HFF-Myc (cell line): ENCODE results near the gene XPR1.

Experiments used
- DNase-seq: peaks from one replicate; pipeline ENCODE4 v3.0.0-alpha.2; 2011; ENCODE audit warnings: low read depth; ENCODE audit errors: extremely low read depth
- H3K4me3 ChIP-seq: replicated peaks from 2 replicates; pipeline ENCODE4 v1.5.1; 2011; ENCODE audit warnings: low read depth, mild to moderate bottlenecking, control low read depth, low read length
- TF ChIP-seq, protein P1 (sequence below): IDR thresholded peaks from 2 replicates; pipeline ENCODE4 v1.5.1; 2012; ENCODE audit warnings: mild to moderate bottlenecking, low read depth, low read length, control low read depth; ENCODE audit errors: missing control alignments

The XPR1 gene

DNA sequence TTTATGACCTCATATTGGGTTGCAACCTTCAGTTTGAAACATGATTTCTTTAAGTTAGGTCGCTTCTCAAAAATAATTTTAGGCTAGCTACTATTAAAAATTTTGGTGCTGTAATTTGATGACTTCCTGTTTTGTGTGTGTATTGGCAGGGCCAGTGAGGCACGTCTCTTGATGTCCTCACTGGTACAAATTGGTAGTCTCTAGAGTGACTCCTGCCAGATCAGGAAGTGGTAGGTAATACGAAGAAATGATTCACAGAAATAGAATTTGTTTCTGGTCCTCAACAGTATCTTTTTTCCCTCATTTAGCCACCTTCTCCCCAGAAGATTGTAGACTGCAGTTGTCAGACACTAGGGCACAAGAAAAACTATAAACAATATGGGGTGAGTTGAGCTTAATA lies 160.0 kb downstream of the XPR1 start:
- TF ChIP-seq, protein P1, sequence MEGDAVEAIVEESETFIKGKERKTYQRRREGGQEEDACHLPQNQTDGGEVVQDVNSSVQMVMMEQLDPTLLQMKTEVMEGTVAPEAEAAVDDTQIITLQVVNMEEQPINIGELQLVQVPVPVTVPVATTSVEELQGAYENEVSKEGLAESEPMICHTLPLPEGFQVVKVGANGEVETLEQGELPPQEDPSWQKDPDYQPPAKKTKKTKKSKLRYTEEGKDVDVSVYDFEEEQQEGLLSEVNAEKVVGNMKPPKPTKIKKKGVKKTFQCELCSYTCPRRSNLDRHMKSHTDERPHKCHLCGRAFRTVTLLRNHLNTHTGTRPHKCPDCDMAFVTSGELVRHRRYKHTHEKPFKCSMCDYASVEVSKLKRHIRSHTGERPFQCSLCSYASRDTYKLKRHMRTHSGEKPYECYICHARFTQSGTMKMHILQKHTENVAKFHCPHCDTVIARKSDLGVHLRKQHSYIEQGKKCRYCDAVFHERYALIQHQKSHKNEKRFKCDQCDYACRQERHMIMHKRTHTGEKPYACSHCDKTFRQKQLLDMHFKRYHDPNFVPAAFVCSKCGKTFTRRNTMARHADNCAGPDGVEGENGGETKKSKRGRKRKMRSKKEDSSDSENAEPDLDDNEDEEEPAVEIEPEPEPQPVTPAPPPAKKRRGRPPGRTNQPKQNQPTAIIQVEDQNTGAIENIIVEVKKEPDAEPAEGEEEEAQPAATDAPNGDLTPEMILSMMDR: no peak
- H3K4me3 ChIP-seq: no peak overlapping the region
- DNase-seq: no peak

DNA sequence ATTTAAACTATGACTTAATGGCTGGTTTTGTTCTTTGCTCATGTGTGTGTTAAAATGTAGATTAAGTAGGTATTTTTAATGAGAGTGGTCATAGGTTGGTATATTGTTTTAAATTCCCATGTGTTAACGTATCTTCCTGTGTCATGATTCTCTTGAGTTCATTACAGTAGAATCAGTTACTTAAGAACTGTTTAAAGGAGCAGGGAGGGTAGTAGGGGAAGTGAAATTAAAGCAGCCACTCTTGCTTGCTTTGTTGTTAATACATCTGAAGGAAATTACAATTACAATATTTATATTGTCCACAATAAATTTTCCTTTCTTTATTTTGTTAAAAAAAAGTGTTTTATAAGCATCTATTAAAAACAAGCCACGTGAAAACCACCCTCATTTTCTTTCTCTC lies 161.6 kb downstream of the XPR1 start:
- no peak for DNase-seq
- no peak overlapping the region for H3K4me3 ChIP-seq
- TF ChIP-seq, protein P1: no peak

DNA sequence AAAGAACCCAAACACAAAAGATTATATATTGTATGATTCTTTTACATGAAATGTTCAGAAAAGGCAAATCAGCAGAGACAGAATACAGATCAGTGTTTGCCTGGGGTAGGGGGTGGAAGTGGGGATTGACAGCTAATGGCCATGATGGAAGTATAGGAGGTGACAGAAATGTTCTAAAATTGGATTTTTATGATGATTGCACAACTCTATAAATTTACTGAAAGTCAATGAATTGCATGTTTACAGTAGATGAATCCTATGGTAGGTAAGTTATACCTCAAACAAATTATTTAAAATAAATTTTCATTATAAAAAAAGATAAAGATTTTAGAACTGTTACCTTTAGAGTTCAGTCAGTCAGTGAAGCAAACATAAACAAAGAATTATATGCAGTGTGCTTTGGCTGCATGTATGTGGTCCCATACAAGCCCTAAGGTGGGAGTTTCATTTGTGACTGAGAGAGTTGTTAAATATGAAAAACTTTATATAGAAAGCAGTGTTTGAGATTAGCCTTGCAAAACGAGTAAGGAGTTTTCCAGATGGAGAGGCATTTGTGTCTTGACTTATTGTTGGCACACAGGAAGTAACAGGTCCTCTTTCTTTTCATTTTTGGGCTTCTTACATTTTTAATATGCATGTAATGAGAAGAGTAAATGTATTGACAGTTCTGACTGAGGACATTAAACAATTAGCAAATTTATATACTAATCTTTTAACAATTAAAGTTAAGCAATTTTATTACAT lies 165.2 kb downstream of the XPR1 start:
- no peak for DNase-seq
- TF ChIP-seq, protein P1: no peak
- no peak overlapping the region for H3K4me3 ChIP-seq

DNA sequence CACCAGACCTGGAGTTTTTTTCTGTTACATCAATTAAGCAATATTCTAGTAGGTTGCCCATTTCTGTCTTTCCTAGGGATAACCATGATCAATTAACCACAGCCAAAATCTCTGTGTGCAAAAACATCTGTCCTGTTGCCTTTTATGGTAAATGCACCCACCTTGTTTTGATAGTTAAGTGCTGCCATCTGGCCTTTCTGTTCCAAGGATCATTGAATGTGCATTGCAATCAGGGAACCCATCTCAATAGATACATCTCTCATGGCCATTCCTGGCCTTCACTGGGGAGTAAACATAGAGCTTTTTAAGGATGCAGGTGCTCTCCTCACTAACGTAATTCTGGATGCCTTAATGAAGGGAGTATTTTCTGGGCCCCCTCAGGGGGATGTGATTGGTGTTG lies 169.1 kb downstream of the XPR1 start:
- no peak for DNase-seq
- TF ChIP-seq, protein P1: no peak
- H3K4me3 ChIP-seq: no peak overlapping the region

DNA sequence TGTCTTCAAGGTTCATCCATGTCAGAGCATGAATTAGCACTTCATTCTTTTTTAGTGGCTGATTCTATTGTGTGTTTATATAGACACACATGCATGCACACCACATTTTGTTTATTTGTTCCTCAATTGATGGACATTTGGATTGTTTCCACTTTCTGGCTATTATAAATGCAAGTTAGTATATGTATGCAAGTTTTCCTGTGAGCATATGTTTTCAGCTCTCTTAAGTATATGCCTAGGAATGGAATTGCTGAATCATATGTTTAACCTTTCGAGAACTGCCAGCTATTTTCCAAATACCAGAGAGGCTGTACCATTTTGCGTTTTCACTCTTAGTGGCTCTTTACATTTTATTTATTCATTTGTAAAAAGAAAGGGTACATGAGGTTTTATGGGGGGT lies 171.0 kb downstream of the XPR1 start:
- TF ChIP-seq, protein P1: no peak
- H3K4me3 ChIP-seq: no peak overlapping the region
- DNase-seq: no peak

DNA sequence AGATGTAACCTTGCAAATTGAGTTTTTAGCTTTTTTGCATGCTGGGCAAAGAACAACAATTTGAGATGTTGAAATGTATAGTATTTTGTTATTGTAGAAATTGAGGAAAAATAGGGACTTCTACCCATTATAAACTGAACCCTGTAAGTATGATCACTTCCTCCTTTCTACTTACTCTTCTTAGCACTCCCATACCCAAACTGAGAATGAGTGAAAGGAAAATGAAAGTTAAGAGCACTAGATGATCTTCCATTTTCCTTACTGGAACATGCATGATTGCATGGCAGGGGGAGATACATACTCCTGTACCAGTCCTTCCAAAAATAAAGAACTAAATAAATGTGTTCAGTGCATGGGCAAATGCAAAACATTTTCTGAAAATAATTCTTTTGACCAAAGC lies 173.5 kb downstream of the XPR1 start:
- no peak overlapping the region for H3K4me3 ChIP-seq
- no peak for DNase-seq
- TF ChIP-seq, protein P1: no peak

DNA sequence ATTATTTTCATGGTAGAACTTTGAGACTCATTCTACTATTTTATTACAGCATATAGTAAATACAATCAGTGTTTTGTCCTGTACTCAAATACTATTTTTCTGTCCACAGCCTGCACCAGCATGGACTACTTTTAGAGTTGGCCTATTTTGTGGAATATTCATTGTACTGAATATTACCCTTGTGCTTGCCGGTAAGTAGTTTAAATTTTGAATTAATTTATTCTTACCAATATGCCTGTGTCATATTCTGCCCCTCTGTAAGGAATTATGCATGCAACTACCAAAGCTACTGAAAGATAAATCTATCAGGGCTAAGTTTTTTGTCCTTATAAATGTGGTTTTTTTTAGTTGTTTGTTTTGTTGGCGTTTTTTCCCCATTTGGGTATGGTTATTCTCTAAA lies 179.5 kb downstream of the XPR1 start:
- no peak for DNase-seq
- no peak overlapping the region for H3K4me3 ChIP-seq
- TF ChIP-seq, protein P1: no peak
